ENCODE results near the gene TCTA.
"Not testable (repeated sequence)": the region's sequence is repeated elsewhere in the genome, so short reads cannot be mapped to it uniquely, and the experiment has no call there.

TCTA gene

DNA sequence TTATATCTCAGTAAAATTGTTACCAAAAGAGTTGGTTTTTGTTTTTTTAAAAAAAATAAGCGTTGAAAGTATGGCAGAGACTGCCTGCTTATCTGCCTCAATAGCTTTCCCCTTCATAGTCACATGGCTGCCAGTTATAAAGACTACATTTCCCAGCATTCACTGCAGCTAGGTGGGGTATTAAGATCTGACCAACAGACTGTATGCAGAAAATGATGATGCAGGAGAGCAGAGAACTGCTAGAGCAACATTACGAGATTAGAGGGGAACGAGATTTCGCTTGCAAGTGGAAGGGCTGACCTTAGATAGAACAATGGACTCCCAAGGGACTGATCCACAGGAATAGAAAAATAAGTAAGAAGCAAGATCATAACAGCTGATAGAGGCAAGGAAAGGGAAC is 14.8 kb upstream of the TCTA start:
- peaks cover 3% of the 10 kb centered on the region for H3K4me1 ChIP-seq
- H3K4me3 ChIP-seq = no peak overlapping the region
- no peaks in the 10 kb centered on the region for H3K9me3 ChIP-seq
- no peaks in the 10 kb centered on the region for H3K27me3 ChIP-seq (ENCODE audit: low read depth)
- peak; percentile 51 to 60 for DNase-seq (ENCODE audit: low spot score in 2 of 2)
- peaks cover 34% of the 10 kb centered on the region for H3K36me3 ChIP-seq (replicated peaks)
- in situ Hi-C loops (cut with MboI; ENCODE audit: low sequenced_read_pairs) = no loop called here

DNA sequence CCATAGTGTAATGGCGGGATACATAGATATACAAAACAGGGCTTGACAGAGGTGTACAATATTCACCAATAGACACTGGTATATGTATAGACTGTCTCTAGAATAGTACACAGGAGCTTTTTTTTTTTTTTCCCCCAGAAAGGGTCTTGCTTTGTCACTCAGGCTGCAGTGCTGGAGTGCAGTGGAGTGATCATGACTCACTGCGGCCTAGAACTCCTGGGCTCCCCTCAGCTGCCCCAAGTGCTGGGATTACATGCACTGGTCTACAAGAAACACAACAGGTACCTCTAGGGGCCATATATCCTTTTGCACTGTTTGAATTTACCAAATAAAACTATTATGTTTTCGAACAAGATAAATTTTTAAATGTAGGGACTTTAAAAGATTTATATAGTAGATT is 12.8 kb upstream of the TCTA start:
- Histone ChIP-seq H3K9me3 (no peaks in the 10 kb centered on the region), H3K36me3 (replicated peaks) (peaks cover 37% of the 10 kb centered on the region), H3K27me3 (ENCODE audit: low read depth) (no peaks in the 10 kb centered on the region), H3K4me3 (no peak overlapping the region), H3K4me1 (peaks cover 3% of the 10 kb centered on the region)
- no peak for DNase-seq (ENCODE audit: low spot score in 2 of 2)
- in situ Hi-C loops (cut with MboI; ENCODE audit: low sequenced_read_pairs) = no loop called here

DNA sequence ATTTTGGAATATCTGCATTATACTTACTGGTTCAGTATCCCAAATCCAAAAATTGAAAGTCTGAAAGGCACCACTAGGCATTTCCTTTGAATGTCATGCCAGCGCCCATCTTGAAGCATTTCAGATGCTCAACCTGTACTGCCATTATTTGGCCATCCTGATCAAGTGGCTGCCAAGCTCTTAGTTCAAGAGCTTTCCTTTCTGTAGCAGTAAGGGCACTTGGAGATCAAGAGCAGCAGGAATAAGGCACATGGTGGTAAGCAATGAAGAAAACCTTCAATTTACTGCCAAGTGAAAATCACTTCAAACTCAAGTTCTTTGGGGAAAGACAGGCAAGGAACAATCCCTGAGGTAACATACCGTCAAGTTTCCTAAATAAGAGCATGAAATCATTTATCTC is 10.5 kb upstream of the TCTA start:
- in situ Hi-C loops (cut with MboI; ENCODE audit: low sequenced_read_pairs) = no loop called here
- DNase-seq (ENCODE audit: low spot score in 2 of 2) = no peak
- peaks cover 17% of the 10 kb centered on the region for H3K36me3 ChIP-seq (replicated peaks)

DNA sequence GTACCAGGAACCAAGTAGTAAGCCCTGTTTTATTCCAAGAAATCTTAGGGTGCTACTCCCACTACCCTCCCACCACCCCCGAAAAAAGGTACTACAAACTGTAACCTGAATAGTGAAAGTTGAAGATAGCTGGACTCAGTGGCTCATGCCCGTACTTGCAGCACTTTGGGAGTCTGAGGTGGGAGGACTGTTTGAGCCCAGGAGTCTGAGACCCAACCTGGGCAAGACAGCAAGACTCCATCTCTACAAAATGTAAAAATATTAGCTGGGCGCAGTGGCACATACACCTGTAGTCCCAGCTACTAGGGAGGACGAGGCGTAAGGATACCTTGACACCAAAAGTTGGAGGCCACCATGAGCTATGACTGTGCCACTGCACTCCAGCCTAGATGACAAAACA is 8.3 kb upstream of the TCTA start:
- H3K36me3 ChIP-seq (replicated peaks) = peaks cover 12% of the 10 kb centered on the region
- no peak for DNase-seq (ENCODE audit: low spot score in 2 of 2)
- peaks cover 22% of the 10 kb centered on the region for H3K4me1 ChIP-seq
- in situ Hi-C loops (cut with MboI; ENCODE audit: low sequenced_read_pairs) = no loop called here
- H3K27me3 ChIP-seq (ENCODE audit: low read depth) = no peaks in the 10 kb centered on the region
- H3K9me3 ChIP-seq = no peaks in the 10 kb centered on the region
- H3K4me3 ChIP-seq = no peak overlapping the region

More for the DNA sequence above, 10.5 kb upstream of the TCTA start:
- Histone ChIP-seq H3K4me3 (no peak overlapping the region), H3K9me3 (no peaks in the 10 kb centered on the region), H3K27me3 (ENCODE audit: low read depth) (no peaks in the 10 kb centered on the region), H3K4me1 (peaks cover 11% of the 10 kb centered on the region)

- DNase-seq (ENCODE audit: low spot score in 2 of 2); in situ Hi-C loops (cut with MboI; ENCODE audit: low sequenced_read_pairs); H3K9me3 ChIP-seq; H3K27me3 ChIP-seq (ENCODE audit: low read depth); H3K4me3 ChIP-seq: not testable (repeated sequence)
- peaks cover 33% of the 10 kb centered on the region for H3K4me1 ChIP-seq
- H3K36me3 ChIP-seq (replicated peaks) = peaks cover 12% of the 10 kb centered on the region
These were observed 6.7 kb upstream of the TCTA start for GRCh38 chr3:49405570-49405969.

DNA sequence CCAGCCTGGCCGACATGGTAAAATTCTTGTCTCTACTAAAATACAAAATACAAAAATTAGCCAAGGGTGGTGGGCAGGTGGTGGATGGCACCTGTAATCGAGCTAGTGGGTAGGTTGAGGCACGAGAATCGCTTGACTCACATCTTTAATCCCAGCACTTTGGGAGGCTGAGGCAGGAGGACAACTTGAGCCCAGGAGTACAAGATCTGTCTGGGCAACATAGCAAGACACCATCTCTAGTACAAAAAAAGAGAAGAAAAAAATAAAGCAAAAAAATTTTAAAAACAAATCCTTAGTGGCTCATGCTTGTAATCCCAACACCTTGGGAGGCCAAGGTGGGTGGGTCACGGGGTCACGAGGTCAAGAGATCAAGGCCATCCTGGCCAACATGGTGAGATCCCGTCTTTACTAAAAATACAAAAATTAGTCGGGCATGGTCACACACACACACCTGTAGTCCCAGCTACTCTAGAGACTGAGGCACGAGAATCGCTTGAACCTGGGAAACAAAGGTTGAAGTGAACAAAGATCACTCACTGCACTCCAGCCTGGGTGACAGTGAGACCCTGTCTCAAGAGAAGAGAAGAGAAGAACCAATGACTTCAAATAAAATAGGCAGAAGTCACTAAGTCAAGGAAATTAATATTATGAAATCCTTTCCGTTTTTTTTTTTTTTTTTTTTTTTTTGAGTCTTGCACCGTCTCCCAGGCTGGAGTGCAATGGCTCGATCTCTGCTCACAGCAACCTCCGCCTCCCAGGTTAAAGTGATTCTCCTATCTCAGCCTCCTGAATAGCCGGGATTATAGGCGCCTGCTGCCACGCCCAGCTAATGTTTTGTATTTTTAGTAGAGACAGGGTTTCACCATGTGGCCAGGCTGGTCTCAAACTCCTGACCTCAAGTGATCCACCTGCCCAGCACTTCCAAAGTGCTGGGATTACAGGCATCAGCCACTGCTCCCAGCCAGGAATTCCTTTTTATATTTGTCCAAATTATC is 5.4 kb upstream of the TCTA start:
- Histone ChIP-seq H3K36me3 (replicated peaks) (peaks cover 10% of the 10 kb centered on the region), H3K9me3 (no peaks in the 10 kb centered on the region), H3K27me3 (ENCODE audit: low read depth) (no peaks in the 10 kb centered on the region), H3K4me1 (peaks cover 33% of the 10 kb centered on the region), H3K4me3 (no peak overlapping the region)
- in situ Hi-C loops (cut with MboI; ENCODE audit: low sequenced_read_pairs) = no loop called here
- peak; percentile 16 to 55 for DNase-seq (ENCODE audit: low spot score in 2 of 2)

DNA sequence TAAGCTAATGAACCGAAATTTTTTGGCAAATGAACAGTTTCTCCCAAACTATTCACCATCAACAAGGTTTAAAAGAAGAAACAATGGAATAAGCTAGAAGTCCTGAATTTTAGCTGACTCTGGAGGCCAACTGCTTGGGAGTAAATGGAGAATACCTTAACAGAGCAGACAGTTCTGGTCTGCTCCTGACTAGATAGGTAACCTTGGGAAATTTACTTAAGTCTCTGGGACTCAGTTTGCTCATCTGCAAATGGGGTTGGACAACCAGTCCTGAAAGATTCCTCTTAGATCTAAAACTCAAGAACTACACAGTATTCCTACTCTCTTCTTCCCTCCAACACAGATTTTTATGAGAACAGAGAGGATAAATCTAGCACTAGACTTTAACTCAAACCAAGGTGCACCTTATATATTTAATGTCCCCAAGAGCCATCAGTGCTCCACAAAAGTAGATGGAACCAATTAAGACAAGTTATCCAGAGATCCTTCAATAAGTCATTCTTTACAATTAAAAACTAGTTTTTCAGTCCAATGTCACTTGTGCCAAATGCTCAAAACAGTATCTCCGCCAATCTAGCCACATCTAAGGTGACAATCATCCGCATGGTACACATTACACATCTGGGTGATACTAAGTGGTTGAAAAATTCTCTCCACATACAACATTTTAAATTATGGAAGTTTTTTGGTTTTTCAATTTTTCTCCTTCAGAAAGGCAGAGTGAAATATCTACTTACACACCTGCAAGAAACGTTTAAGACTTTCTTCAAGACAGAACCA is 2.0 kb upstream of the TCTA start:
- Histone ChIP-seq H3K4me1 (peaks cover 44% of the 10 kb centered on the region), H3K36me3 (replicated peaks) (peaks cover 20% of the 10 kb centered on the region), H3K27me3 (ENCODE audit: low read depth) (no peaks in the 10 kb centered on the region), H3K4me3 (peak overlapping the region; percentile 75), H3K9me3 (no peaks in the 10 kb centered on the region)
- in situ Hi-C loops (cut with MboI; ENCODE audit: low sequenced_read_pairs) = no loop called here
- no peak for DNase-seq (ENCODE audit: low spot score in 2 of 2)

DNA sequence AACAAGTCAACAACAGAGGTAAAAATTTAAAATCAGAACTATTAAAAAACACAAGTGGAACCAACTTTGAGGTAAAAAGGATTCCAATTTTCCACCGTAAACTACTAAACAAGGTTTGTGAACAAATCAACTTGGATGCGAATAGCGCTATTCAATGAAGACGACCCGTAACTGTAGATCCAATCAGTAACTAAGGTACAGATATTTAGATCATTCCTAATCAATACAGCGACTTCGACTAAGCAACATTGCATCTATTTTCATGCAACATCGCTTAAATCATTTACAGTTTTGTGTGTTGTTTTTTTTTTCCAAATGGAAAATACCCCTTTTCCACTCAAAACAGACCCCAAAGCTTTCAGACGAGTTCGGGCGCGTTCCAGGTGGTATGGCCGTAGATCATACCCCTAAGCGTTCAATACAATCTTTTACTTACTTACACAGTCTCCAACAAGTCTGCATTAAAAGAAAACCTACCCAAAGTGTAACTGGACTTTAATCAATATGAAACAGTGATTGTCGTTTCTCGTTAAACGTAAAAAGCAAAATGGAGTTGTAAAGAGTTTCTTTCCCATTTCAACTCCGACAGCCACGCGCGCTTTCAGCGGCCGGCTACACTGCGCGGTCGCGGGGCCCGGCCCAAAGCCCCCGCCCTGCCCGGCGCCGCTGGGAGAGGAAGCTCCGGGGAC is 1.2 kb upstream of the TCTA start:
- no peaks in the 10 kb centered on the region for H3K9me3 ChIP-seq
- no peak for DNase-seq (ENCODE audit: low spot score in 2 of 2)
- no peaks in the 10 kb centered on the region for H3K27me3 ChIP-seq (ENCODE audit: low read depth)
- peak overlapping the region; percentile 75 for H3K4me3 ChIP-seq
- in situ Hi-C loops (cut with MboI; ENCODE audit: low sequenced_read_pairs) = no loop called here
- peaks cover 44% of the 10 kb centered on the region for H3K4me1 ChIP-seq
- H3K36me3 ChIP-seq (replicated peaks) = peaks cover 26% of the 10 kb centered on the region

- Histone ChIP-seq H3K36me3 (replicated peaks) (peaks cover 29% of the 10 kb centered on the region), H3K4me1 (peaks cover 38% of the 10 kb centered on the region), H3K4me3 (peak overlapping the region; percentile 75), H3K9me3 (no peaks in the 10 kb centered on the region), H3K27me3 (ENCODE audit: low read depth) (no peaks in the 10 kb centered on the region)
- in situ Hi-C loops (cut with MboI; ENCODE audit: low sequenced_read_pairs) = no loop called here
- peak in 1 of 2 experiments; percentile 49 for DNase-seq (ENCODE audit: low spot score in 2 of 2)
These were observed 672 bp upstream of the TCTA start for GRCh38 chr3:49411535-49411967.

DNA sequence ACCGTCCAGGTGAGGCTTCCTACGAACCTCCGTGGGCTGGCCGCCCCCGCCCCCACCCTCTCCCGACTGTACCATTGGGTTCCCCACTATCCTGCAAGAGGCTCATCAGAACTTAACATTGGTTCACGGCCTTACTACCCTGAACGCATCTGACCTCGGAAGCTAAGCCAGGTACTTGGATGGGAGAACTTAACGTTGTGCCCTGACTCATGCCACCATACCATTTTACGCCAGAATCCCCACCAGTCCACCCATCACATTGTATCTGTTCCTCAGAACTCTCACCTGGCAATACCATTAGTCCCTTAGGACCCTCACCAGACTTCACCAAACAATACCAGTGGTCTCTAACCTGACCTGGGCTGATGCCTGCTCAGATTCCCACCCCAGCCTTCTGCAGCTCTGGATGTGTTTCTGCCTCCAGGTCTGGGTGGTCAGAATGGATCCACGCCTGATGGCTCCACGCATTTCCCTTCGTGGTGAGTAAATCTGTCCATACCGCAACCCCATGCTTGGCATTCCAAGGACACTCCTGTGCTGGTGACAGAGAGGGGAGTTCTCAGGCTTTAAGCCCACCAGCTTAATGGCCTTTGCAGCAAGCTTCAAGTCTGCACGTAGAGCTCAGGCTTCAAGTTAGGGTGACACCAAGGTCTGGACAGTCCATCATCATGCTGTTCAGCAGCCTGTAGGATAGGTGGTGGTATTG is 562 bp downstream of the TCTA start:
- Histone ChIP-seq H3K4me3 (peak overlapping the region; percentile 75), H3K27me3 (ENCODE audit: low read depth) (no peaks in the 10 kb centered on the region), H3K4me1 (peaks cover 28% of the 10 kb centered on the region), H3K36me3 (replicated peaks) (peaks cover 41% of the 10 kb centered on the region), H3K9me3 (no peaks in the 10 kb centered on the region)
- in situ Hi-C loops (cut with MboI; ENCODE audit: low sequenced_read_pairs) = no loop called here
- no peak for DNase-seq (ENCODE audit: low spot score in 2 of 2)

GRCh38 chr3:49413338-49413734 is 1.1 kb downstream of the TCTA start:
- DNase-seq (ENCODE audit: low spot score in 2 of 2) = no peak
- Histone ChIP-seq H3K4me3 (peak overlapping the region; percentile 75; the same call in 1 of the 2 replicates), H3K4me1 (peaks cover 25% of the 10 kb centered on the region), H3K9me3 (no peaks in the 10 kb centered on the region), H3K27me3 (ENCODE audit: low read depth) (no peaks in the 10 kb centered on the region), H3K36me3 (replicated peaks) (peaks cover 42% of the 10 kb centered on the region)
- in situ Hi-C loops (cut with MboI; ENCODE audit: low sequenced_read_pairs) = no loop called here

- H3K9me3 ChIP-seq = no peaks in the 10 kb centered on the region
- H3K27me3 ChIP-seq (ENCODE audit: low read depth) = no peaks in the 10 kb centered on the region
- DNase-seq (ENCODE audit: low spot score in 2 of 2) = no peak
- H3K4me1 ChIP-seq = peaks cover 15% of the 10 kb centered on the region
- no peak overlapping the region for H3K4me3 ChIP-seq
- H3K36me3 ChIP-seq (replicated peaks) = peaks cover 42% of the 10 kb centered on the region
- in situ Hi-C loops (cut with MboI; ENCODE audit: low sequenced_read_pairs) = no loop called here
These were observed 2.5 kb downstream of the TCTA start for GRCh38 chr3:49414753-49415152.

All from HAP-1 (cell line).